ENCODE measurements around the gene FOSB.
A peak's percentile ranks its signal among the peaks of the same experiment; 100 is the strongest.

FOSB gene

DNA sequence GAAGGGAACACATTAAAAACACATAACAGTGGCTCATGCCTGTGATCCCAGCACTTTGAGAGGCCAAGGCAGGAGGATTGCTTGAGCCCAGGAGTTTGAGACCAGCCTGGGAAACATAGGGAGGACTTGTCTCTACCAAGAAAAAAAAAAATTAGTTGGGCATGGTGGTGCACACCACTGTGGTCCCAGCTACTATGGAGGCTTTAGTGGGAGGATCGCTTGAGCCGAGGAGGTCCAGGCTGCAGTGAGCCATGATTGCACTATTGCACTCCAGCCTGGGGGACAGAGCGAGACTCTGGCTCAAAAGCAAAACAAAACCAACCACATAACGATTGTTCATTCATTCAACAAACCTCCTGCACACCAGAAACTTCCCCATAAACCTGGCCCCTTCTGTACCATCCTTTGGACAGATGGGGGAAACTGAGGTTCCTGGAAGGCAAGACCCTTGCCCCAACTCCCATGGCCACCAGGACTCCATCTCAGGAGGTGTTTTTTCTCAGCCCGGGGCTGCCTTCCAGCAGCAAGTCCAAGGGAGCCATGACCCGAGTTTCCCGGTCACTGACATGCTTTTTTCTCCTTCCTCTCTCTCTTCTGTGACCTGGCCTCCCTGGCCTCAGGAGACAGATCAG is 4.3 kb downstream of the FOSB start:
- no peak overlapping the region for H3K4me3 ChIP-seq (ENCODE audit: low read depth, low read length)
- H3K4me2 ChIP-seq (ENCODE audit: low read length): peak overlapping the region; percentile 47
- no peaks in the 10 kb centered on the region for H3K9me3 ChIP-seq (ENCODE audit: control insufficient read depth, low read length)
- H3K36me3 ChIP-seq (ENCODE audit: control insufficient read depth, insufficient read depth, low read length): no peaks in the 10 kb centered on the region
- no peaks in the 10 kb centered on the region for H3K27me3 ChIP-seq (ENCODE audit: control insufficient read depth, insufficient read depth, low read length)
- peak overlapping the region; percentile 8 for H3K27ac ChIP-seq
- H3K4me1 ChIP-seq: peaks cover 24% of the 10 kb centered on the region
- no peak overlapping the region for H3K9ac ChIP-seq
- peak overlapping the region; percentile 87 for H2AFZ ChIP-seq
- TF ChIP-seq, protein P1, sequence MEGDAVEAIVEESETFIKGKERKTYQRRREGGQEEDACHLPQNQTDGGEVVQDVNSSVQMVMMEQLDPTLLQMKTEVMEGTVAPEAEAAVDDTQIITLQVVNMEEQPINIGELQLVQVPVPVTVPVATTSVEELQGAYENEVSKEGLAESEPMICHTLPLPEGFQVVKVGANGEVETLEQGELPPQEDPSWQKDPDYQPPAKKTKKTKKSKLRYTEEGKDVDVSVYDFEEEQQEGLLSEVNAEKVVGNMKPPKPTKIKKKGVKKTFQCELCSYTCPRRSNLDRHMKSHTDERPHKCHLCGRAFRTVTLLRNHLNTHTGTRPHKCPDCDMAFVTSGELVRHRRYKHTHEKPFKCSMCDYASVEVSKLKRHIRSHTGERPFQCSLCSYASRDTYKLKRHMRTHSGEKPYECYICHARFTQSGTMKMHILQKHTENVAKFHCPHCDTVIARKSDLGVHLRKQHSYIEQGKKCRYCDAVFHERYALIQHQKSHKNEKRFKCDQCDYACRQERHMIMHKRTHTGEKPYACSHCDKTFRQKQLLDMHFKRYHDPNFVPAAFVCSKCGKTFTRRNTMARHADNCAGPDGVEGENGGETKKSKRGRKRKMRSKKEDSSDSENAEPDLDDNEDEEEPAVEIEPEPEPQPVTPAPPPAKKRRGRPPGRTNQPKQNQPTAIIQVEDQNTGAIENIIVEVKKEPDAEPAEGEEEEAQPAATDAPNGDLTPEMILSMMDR (IDR thresholded peaks at IDR 0.05): no peak
- no peaks in the 10 kb centered on the region for H3K79me2 ChIP-seq

DNA sequence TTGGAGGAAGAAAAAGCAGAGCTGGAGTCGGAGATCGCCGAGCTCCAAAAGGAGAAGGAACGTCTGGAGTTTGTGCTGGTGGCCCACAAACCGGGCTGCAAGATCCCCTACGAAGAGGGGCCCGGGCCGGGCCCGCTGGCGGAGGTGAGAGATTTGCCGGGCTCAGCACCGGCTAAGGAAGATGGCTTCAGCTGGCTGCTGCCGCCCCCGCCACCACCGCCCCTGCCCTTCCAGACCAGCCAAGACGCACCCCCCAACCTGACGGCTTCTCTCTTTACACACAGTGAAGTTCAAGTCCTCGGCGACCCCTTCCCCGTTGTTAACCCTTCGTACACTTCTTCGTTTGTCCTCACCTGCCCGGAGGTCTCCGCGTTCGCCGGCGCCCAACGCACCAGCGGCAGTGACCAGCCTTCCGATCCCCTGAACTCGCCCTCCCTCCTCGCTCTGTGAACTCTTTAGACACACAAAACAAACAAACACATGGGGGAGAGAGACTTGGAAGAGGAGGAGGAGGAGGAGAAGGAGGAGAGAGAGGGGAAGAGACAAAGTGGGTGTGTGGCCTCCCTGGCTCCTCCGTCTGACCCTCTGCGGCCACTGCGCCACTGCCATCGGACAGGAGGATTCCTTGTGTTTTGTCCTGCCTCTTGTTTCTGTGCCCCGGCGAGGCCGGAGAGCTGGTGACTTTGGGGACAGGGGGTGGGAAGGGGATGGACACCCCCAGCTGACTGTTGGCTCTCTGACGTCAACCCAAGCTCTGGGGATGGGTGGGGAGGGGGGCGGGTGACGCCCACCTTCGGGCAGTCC is 5.0 kb downstream of the FOSB start:
- H3K9me3 ChIP-seq (ENCODE audit: control insufficient read depth, low read length): no peaks in the 10 kb centered on the region
- H3K4me2 ChIP-seq (ENCODE audit: low read length): peak overlapping the region; percentile 47
- no peaks in the 10 kb centered on the region for H3K36me3 ChIP-seq (ENCODE audit: control insufficient read depth, insufficient read depth, low read length)
- peak overlapping the region; percentile 87 for H2AFZ ChIP-seq
- TF ChIP-seq, protein P1 (IDR thresholded peaks at IDR 0.05): no peak
- H3K27me3 ChIP-seq (ENCODE audit: control insufficient read depth, insufficient read depth, low read length): no peaks in the 10 kb centered on the region
- H3K9ac ChIP-seq: no peak overlapping the region
- H3K4me1 ChIP-seq: peaks cover 24% of the 10 kb centered on the region
- peak overlapping the region; percentile 8 for H3K27ac ChIP-seq
- no peak overlapping the region for H3K4me3 ChIP-seq (ENCODE audit: low read depth, low read length)
- H3K79me2 ChIP-seq: no peaks in the 10 kb centered on the region

DNA sequence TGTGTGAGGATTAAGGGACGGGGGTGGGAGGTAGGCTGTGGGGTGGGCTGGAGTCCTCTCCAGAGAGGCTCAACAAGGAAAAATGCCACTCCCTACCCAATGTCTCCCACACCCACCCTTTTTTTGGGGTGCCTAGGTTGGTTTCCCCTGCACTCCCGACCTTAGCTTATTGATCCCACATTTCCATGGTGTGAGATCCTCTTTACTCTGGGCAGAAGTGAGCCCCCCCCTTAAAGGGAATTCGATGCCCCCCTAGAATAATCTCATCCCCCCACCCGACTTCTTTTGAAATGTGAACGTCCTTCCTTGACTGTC is 5.5 kb downstream of the FOSB start:
- TF ChIP-seq, protein P1 (IDR thresholded peaks at IDR 0.05): no peak
- no peak overlapping the region for H3K4me2 ChIP-seq (ENCODE audit: low read length)
- H3K4me3 ChIP-seq (ENCODE audit: low read depth, low read length): no peak overlapping the region
- no peaks in the 10 kb centered on the region for H3K27me3 ChIP-seq (ENCODE audit: control insufficient read depth, insufficient read depth, low read length)
- H3K9ac ChIP-seq: no peak overlapping the region
- H2AFZ ChIP-seq: no peak overlapping the region
- peaks cover 23% of the 10 kb centered on the region for H3K4me1 ChIP-seq
- no peak overlapping the region for H3K27ac ChIP-seq
- H3K36me3 ChIP-seq (ENCODE audit: control insufficient read depth, insufficient read depth, low read length): no peaks in the 10 kb centered on the region
- no peaks in the 10 kb centered on the region for H3K9me3 ChIP-seq (ENCODE audit: control insufficient read depth, low read length)
- no peaks in the 10 kb centered on the region for H3K79me2 ChIP-seq

DNA sequence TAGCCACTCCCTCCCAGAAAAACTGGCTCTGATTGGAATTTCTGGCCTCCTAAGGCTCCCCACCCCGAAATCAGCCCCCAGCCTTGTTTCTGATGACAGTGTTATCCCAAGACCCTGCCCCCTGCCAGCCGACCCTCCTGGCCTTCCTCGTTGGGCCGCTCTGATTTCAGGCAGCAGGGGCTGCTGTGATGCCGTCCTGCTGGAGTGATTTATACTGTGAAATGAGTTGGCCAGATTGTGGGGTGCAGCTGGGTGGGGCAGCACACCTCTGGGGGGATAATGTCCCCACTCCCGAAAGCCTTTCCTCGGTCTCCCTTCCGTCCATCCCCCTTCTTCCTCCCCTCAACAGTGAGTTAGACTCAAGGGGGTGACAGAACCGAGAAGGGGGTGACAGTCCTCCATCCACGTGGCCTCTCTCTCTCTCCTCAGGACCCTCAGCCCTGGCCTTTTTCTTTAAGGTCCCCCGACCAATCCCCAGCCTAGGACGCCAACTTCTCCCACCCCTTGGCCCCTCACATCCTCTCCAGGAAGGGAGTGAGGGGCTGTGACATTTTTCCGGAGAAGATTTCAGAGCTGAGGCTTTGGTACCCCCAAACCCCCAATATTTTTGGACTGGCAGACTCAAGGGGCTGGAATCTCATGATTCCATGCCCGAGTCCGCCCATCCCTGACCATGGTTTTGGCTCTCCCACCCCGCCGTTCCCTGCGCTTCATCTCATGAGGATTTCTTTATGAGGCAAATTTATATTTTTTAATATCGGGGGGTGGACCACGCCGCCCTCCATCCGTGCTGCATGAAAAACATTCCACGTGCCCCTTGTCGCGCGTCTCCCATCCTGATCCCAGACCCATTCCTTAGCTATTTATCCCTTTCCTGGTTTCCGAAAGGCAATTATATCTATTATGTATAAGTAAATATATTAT is 6.1 kb downstream of the FOSB start:
- H3K27me3 ChIP-seq (ENCODE audit: control insufficient read depth, insufficient read depth, low read length): no peaks in the 10 kb centered on the region
- no peak overlapping the region for H2AFZ ChIP-seq
- TF ChIP-seq, protein P1 (IDR thresholded peaks at IDR 0.05): no peak
- H3K4me3 ChIP-seq (ENCODE audit: low read depth, low read length): no peak overlapping the region
- H3K4me2 ChIP-seq (ENCODE audit: low read length): no peak overlapping the region
- H3K27ac ChIP-seq: no peak overlapping the region
- H3K9ac ChIP-seq: no peak overlapping the region
- no peaks in the 10 kb centered on the region for H3K79me2 ChIP-seq
- peaks cover 20% of the 10 kb centered on the region for H3K4me1 ChIP-seq
- no peaks in the 10 kb centered on the region for H3K9me3 ChIP-seq (ENCODE audit: control insufficient read depth, low read length)
- H3K36me3 ChIP-seq (ENCODE audit: control insufficient read depth, insufficient read depth, low read length): no peaks in the 10 kb centered on the region
